Testis (tissue), 2 donors: ENCODE results near the gene NLGN4Y.
"Not testable (repeated sequence)": the region's sequence is repeated elsewhere in the genome, so short reads cannot be mapped to it uniquely, and the experiment has no call there.

Experiments
- POLR2A ChIP-seq: fragments of 450-650 bp; IDR thresholded peaks from one replicate; pipeline ENCODE4 v1.6.1; 2017; ENCODE audit warnings: antibody characterized with exemption, mild to moderate bottlenecking, moderate library complexity
- TF ChIP-seq, protein P1 (sequence below), 3 experiments: fragments of 450-650 bp in 2 of 3; fragments of 200-600 bp in 1 of 3; sonication (generic) in 1 of 3; IDR thresholded peaks; one replicate each; pipeline ENCODE4 v1.5.1; 2016 to 2019; ENCODE audit warnings: antibody characterized with exemption in 3 of 3, mild to moderate bottlenecking in 2 of 3, moderate library complexity in 1 of 3

GRCh38 chrY:14861033-14861432, 336.7 kb downstream of the NLGN4Y start:
- TF ChIP-seq, protein P1, sequence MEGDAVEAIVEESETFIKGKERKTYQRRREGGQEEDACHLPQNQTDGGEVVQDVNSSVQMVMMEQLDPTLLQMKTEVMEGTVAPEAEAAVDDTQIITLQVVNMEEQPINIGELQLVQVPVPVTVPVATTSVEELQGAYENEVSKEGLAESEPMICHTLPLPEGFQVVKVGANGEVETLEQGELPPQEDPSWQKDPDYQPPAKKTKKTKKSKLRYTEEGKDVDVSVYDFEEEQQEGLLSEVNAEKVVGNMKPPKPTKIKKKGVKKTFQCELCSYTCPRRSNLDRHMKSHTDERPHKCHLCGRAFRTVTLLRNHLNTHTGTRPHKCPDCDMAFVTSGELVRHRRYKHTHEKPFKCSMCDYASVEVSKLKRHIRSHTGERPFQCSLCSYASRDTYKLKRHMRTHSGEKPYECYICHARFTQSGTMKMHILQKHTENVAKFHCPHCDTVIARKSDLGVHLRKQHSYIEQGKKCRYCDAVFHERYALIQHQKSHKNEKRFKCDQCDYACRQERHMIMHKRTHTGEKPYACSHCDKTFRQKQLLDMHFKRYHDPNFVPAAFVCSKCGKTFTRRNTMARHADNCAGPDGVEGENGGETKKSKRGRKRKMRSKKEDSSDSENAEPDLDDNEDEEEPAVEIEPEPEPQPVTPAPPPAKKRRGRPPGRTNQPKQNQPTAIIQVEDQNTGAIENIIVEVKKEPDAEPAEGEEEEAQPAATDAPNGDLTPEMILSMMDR (IDR thresholded peaks at IDR 0.05): not testable (repeated sequence)
- not testable (repeated sequence) for TF ChIP-seq POLR2A
